GM12878 (cell line): ENCODE results near the gene RSRC1. TPM values are rescaled to one million over a fixed set of nuclear protein-coding genes. Genes with fewer than 3 reads are reported as not detected.

Experiments used
- ATAC-seq: fragments of 200-7000 bp; cut with Tn5 transposase; 3 replicates; pipeline ENCODE4 v1.9.1; 2020; ENCODE audit warnings: mild to moderate bottlenecking, moderate library complexity
- BruUV-seq: library from RNA; stranded (reverse); fragments of 400-500 nt; replicated peaks from 2 replicates; lab custom pipeline; 2021; lab: Mats Ljungman, UMichigan
- CTCF ChIA-PET: fragments of 300-600 bp; sonication (Branson Sonifier 250); formaldehyde crosslinking; extraction: SDS; loops from one replicate; lab custom pipeline; 2021; ENCODE audit warnings: inconsistent platforms; lab: Yijun Ruan, JAX
- POLR2A ChIA-PET: fragments of 350-600 bp; formaldehyde crosslinking; extraction: SDS; loops from one replicate; lab custom pipeline; 2021; ENCODE audit warnings: inconsistent platforms; lab: Charles Lee
- RAD21 ChIA-PET: fragments of 300-600 bp; sonication (Branson Sonifier 250); formaldehyde crosslinking; loops from one replicate; lab custom pipeline; 2023; ENCODE audit warnings: antibody characterized with exemption; ENCODE audit not compliant: unreplicated experiment; lab: Charles Lee
- SMC1A ChIA-PET: fragments of 300-600 bp; sonication (Branson Sonifier 250); formaldehyde crosslinking; loops from one replicate; lab custom pipeline; 2023; ENCODE audit not compliant: unreplicated experiment, uncharacterized antibody; lab: Charles Lee
- DNase-seq: peaks from one replicate; pipeline ENCODE4 v3.0.0-alpha.2; 2011; ENCODE audit warnings: low read depth, low spot score
- FAIRE-seq: peaks from 3 replicates; lab custom pipeline; 2011; peaks lifted over from hg19 to GRCh38; lab: Jason Lieb, UNC
- H2AFZ ChIP-seq: 2 replicates; pipeline ENCODE4 v1.6.0; 2011; ENCODE audit warnings: low read depth, low read length, control low read depth; ENCODE audit not compliant: control insufficient read depth
- H3K27ac ChIP-seq: 2 replicates; pipeline ENCODE4 v1.5.1; 2011; ENCODE audit warnings: control low read depth; ENCODE audit not compliant: control insufficient read depth, insufficient read depth
- H3K27me3 ChIP-seq, 2 experiments: replicated peaks in 1 of 2; 2 replicates each; pipeline versions ENCODE4 v1.6.0 to v1.6.1; 2011; ENCODE audit warnings: low read length in 1 of 2; ENCODE audit not compliant: control insufficient read depth in 2 of 2, insufficient read depth in 2 of 2
- H3K36me3 ChIP-seq, 2 experiments: 2 replicates each; pipeline ENCODE4 v1.5.1; 2011; ENCODE audit warnings: low read length in 1 of 2; ENCODE audit not compliant: control insufficient read depth in 2 of 2, insufficient read depth in 2 of 2
- H3K4me1 ChIP-seq: 2 replicates; pipeline ENCODE4 v1.6.1; 2011; ENCODE audit warnings: mild to moderate bottlenecking, low read length, moderate library complexity, mixed read lengths; ENCODE audit not compliant: control insufficient read depth, insufficient read depth
- H3K4me2 ChIP-seq: 2 replicates; pipeline ENCODE4 v1.6.0; 2011; ENCODE audit warnings: control low read depth; ENCODE audit not compliant: control insufficient read depth, insufficient read depth
- H3K4me3 ChIP-seq: fragments of 200-600 bp; sonication (generic); 2 replicates; pipeline ENCODE4 v1.5.1; 2016
- H3K79me2 ChIP-seq: 2 replicates; pipeline ENCODE4 v1.6.0; 2011; ENCODE audit warnings: low read length; ENCODE audit not compliant: control insufficient read depth, insufficient read depth
- H3K9ac ChIP-seq: 2 replicates; pipeline ENCODE4 v1.8.0; 2011; ENCODE audit warnings: low read length, control low read depth, mixed read lengths; ENCODE audit not compliant: control insufficient read depth, insufficient read depth
- H3K9me3 ChIP-seq: replicated peaks from 3 replicates; pipeline ENCODE4 v1.5.1; 2011; ENCODE audit warnings: mild to moderate bottlenecking, low read length; ENCODE audit not compliant: control insufficient read depth, insufficient read depth
- H4K20me1 ChIP-seq: 2 replicates; pipeline ENCODE4 v1.6.0; 2011; ENCODE audit not compliant: control insufficient read depth, insufficient read depth
- BHLHE40 ChIP-seq, 2 experiments: fragments of 450-650 bp in 1 of 2; IDR thresholded peaks; 2 replicates each; pipeline ENCODE4 v1.6.1; 2011 to 2017; ENCODE audit warnings: low read depth in 2 of 2, borderline replicate concordance in 1 of 2, improper control_type of control experiment in 1 of 2, low read length in 1 of 2, mild to moderate bottlenecking in 1 of 2
- GATAD2B ChIP-seq: fragments of 450-650 bp; conservative IDR thresholded peaks from 2 replicates; pipeline ENCODE4 v1.6.1; 2017; ENCODE audit warnings: low read depth, mild to moderate bottlenecking, moderate library complexity
- HDAC2 ChIP-seq: fragments of 200-600 bp; sonication (generic); IDR thresholded peaks from 2 replicates; pipeline ENCODE4 v1.6.1; 2017
- IRF3 ChIP-seq: fragments of 450-650 bp; IDR thresholded peaks from 2 replicates; pipeline ENCODE4 v1.6.1; 2014; ENCODE audit warnings: mild to moderate bottlenecking
- SMAD5 ChIP-seq: IDR thresholded peaks from 2 replicates; pipeline ENCODE4 v1.6.1; 2016; ENCODE audit warnings: antibody characterized with exemption, low read depth
- SREBF1 ChIP-seq: IDR thresholded peaks from 2 replicates; pipeline ENCODE4 v1.6.1; 2012; ENCODE audit warnings: mild to moderate bottlenecking, low read length
- WGBS: methylation state at CpG from one replicate; pipeline ENCODE4 v1.1.6; 2016; ENCODE audit warnings: low lambda C conversion rate; ENCODE audit not compliant: insufficient replicate concordance, insufficient coverage; ENCODE audit errors: missing lambda C conversion rate; 5-methylcytosine and 5-hydroxymethylcytosine counted together
- in situ Hi-C: fragments of 300-500 bp; cut with MboI; formaldehyde crosslinking; loops from 9 replicates; pipeline ENCODE4 v1.14.3; 2018; ENCODE audit warnings: mixed read lengths
- intact Hi-C: fragments of 100-400 bp; cut with micrococcal nuclease; formaldehyde crosslinking; loops from one replicate; pipeline ENCODE4 v1.14.2; 2022; ENCODE audit not compliant: unreplicated experiment
- polyA plus RNA-seq, 11 experiments: library from polyadenylated mRNA; depleted of rRNA in 4 of 11; unstranded in 6 of 11; stranded (reverse) in 5 of 11; fragments of >200 nt; fragmentation: Nextera tagmentation in 4 of 11; fragmentation: Illumina TruSeq in 1 of 11; extraction: Ambion mirVana in 4 of 11; extraction: Trizol in 1 of 11; gene quantifications; 1 replicate in 1 of 11; 2 replicates in 10 of 11; pipeline versions ENCODE4 v1.2.1 to v1.2.3, GENCODE V29; 2011 to 2016; ENCODE audit warnings: inconsistent platforms in 2 of 11, missing spikeins in 2 of 11, low read depth in 1 of 11
- total RNA-seq, 4 experiments: library from RNA; depleted of rRNA in 3 of 4; stranded (reverse); fragments of >200 nt in 3 of 4; fragmentation: Illumina TruSeq in 1 of 4; extraction: Trizol in 1 of 4; gene quantifications; 2 replicates each; pipeline versions ENCODE4 v1.2.1 to v1.2.3, GENCODE V29; 2013 to 2021

Gene RSRC1
- total and polyA plus RNA-seq, 10 of the 15 experiments (the other 5 are each of a cell fraction or from before 2014, with no cell fraction given), result 16.4 to 85.9 (median 42.0) TPM

- no peak overlapping the region for H3K4me3 ChIP-seq
- no peaks in the 10 kb centered on the region for H3K9me3 ChIP-seq
- ChIA-PET SMC1A (no interaction called here), RAD21 (no interaction called here), CTCF (no interaction called here)
- H3K36me3 ChIP-seq, result no peaks in the 10 kb centered on the region
- no peaks in the 10 kb centered on the region for H4K20me1 ChIP-seq
- in situ Hi-C loops (no loop called here), intact Hi-C loops (no loop called here)
- H3K4me1 ChIP-seq, result no peaks in the 10 kb centered on the region
- H3K27me3 ChIP-seq, result no peaks in the 10 kb centered on the region
- WGBS, result 100% methylated on average over 2 of the region's 2 CpGs
- no peak overlapping the region for H3K4me2 ChIP-seq
- no peak for DNase-seq
- H2AFZ ChIP-seq, result no peak overlapping the region
- H3K9ac ChIP-seq, result no peak overlapping the region
- TF ChIP-seq GATAD2B (no peak), BHLHE40 (IDR thresholded peaks at IDR 0.05; ENCODE audit: borderline replicate concordance in 1 of 2, low read depth in 2 of 2, low read length in 1 of 2) (no peak), HDAC2 (no peak), SREBF1 (no peak), SMAD5 (no peak), IRF3 (no peak)
- TF ChIP-seq, all 136 proteins: peak for 0
- Histone ChIP-seq H3K27ac (no peak overlapping the region), H3K79me2 (no peaks in the 10 kb centered on the region)
- ATAC-seq (no peak), FAIRE-seq (no peak)
- no TSS peak for BruUV-seq
- POLR2A ChIA-PET, result no interaction called here
Observed at GRCh38 chr3:158470944-158471638, 361.2 kb downstream of the RSRC1 start.
